Mesendoderm (in vitro differentiated cells): ENCODE measurements around the gene UTS2R.

Source experiments
- DNase-seq: peaks from one replicate; pipeline ENCODE4 v3.0.0; 2013
- H2AK5ac ChIP-seq: 2 replicates; pipeline ENCODE4 v1.6.1; 2013; ENCODE audit warnings: low read length, inconsistent platforms
- H2BK120ac ChIP-seq: 2 replicates; pipeline ENCODE4 v1.6.1; 2013; ENCODE audit warnings: low read depth, mild to moderate bottlenecking, low read length, moderate library complexity, mixed read lengths
- H2BK15ac ChIP-seq: replicated peaks from 2 replicates; pipeline ENCODE4 v1.6.1; 2013; ENCODE audit warnings: low read depth, mild to moderate bottlenecking, moderate library complexity
- H2BK5ac ChIP-seq: 2 replicates; pipeline ENCODE4 v1.6.1; 2013; ENCODE audit warnings: low read length, inconsistent platforms
- H3K18ac ChIP-seq: 2 replicates; pipeline ENCODE4 v1.6.1; 2013; ENCODE audit warnings: mild to moderate bottlenecking, low read length, mixed read lengths
- H3K23ac ChIP-seq: one replicate; pipeline ENCODE4 v1.6.1; 2013; ENCODE audit warnings: low read length
- H3K27ac ChIP-seq: 2 replicates; pipeline ENCODE4 v1.5.1; 2013; ENCODE audit warnings: low read depth, mild to moderate bottlenecking, inconsistent platforms, low read length, moderate library complexity
- H3K27me3 ChIP-seq: 2 replicates; pipeline ENCODE4 v1.6.1; 2013; ENCODE audit warnings: low read length, control low read depth, mild to moderate bottlenecking, inconsistent platforms; ENCODE audit not compliant: insufficient read depth, poor library complexity
- H3K36me3 ChIP-seq: 2 replicates; pipeline ENCODE4 v1.6.1; 2013; ENCODE audit warnings: low read length, inconsistent platforms; ENCODE audit not compliant: control insufficient read depth, insufficient read depth
- H3K4ac ChIP-seq: one replicate; pipeline ENCODE4 v1.6.1; 2013; ENCODE audit warnings: low read depth, mild to moderate bottlenecking, low read length, moderate library complexity
- H3K4me1 ChIP-seq: 2 replicates; pipeline ENCODE4 v1.6.1; 2013; ENCODE audit warnings: low read depth, low read length, inconsistent platforms; ENCODE audit not compliant: control insufficient read depth
- H3K4me2 ChIP-seq: 2 replicates; pipeline ENCODE4 v1.6.1; 2013; ENCODE audit warnings: low read length
- H3K4me3 ChIP-seq: 2 replicates; pipeline ENCODE4 v1.5.1; 2013; ENCODE audit warnings: mild to moderate bottlenecking, low read length
- H3K56ac ChIP-seq: one replicate; pipeline ENCODE4 v1.6.1; 2013; ENCODE audit warnings: low read length
- H3K79me1 ChIP-seq: 2 replicates; pipeline ENCODE4 v1.6.1; 2013; ENCODE audit warnings: low read length, inconsistent platforms
- H3K79me2 ChIP-seq: 2 replicates; pipeline ENCODE4 v1.6.1; 2013; ENCODE audit warnings: mild to moderate bottlenecking, low read length; ENCODE audit not compliant: control insufficient read depth, insufficient read depth
- H3K9ac ChIP-seq: 2 replicates; pipeline ENCODE4 v1.6.1; 2013; ENCODE audit warnings: low read length, inconsistent platforms
- H4K5ac ChIP-seq: one replicate; pipeline ENCODE4 v1.6.1; 2013; ENCODE audit warnings: low read length
- H4K8ac ChIP-seq: one replicate; pipeline ENCODE4 v1.6.1; 2013; ENCODE audit warnings: low read depth, mild to moderate bottlenecking, control low read depth, low read length, moderate library complexity
- WGBS: extraction: QIAGEN DNeasy Blood & Tissue Kit; methylation state at CpG from one replicate; pipeline ENCODE4 v1.1.7; 2013; ENCODE audit warnings: low lambda C conversion rate, missing lambda C conversion rate; ENCODE audit not compliant: insufficient coverage; ENCODE audit errors: extremely low coverage; 5-methylcytosine and 5-hydroxymethylcytosine counted together

UTS2R gene

GRCh38 chr17:82414548-82415281 lies 43.1 kb downstream of the UTS2R start:
- Histone ChIP-seq H3K9ac (no peak overlapping the region), H2AK5ac (no peak overlapping the region), H3K18ac (no peak overlapping the region), H3K79me2 (no peaks in the 10 kb centered on the region), H4K5ac (no peak overlapping the region), H2BK120ac (no peak overlapping the region), H3K4me3 (no peak overlapping the region), H2BK5ac (no peak overlapping the region), H3K4me2 (peak overlapping the region; percentile 27), H3K27me3 (no peaks in the 10 kb centered on the region), H3K23ac (no peak overlapping the region), H2BK15ac (no peak overlapping the region), H3K56ac (no peak overlapping the region), H3K4ac (no peak overlapping the region), H3K36me3 (no peaks in the 10 kb centered on the region), H4K8ac (no peak overlapping the region), H3K4me1 (no peaks in the 10 kb centered on the region), H3K27ac (no peak overlapping the region), H3K79me1 (no peaks in the 10 kb centered on the region)
- peak; percentile 86 for DNase-seq
- WGBS, result no CpG with 5 or more reads among the region's 38 CpGs

- Histone ChIP-seq H3K79me2 (no peaks in the 10 kb centered on the region), H2BK120ac (no peak overlapping the region), H4K5ac (no peak overlapping the region), H3K4ac (no peak overlapping the region), H3K4me3 (no peak overlapping the region), H3K23ac (no peak overlapping the region), H2BK15ac (no peak overlapping the region), H3K79me1 (no peaks in the 10 kb centered on the region), H3K18ac (no peak overlapping the region), H3K36me3 (no peaks in the 10 kb centered on the region), H3K56ac (no peak overlapping the region), H3K4me2 (no peak overlapping the region), H3K27ac (no peak overlapping the region), H3K9ac (no peak overlapping the region), H2AK5ac (no peak overlapping the region), H3K27me3 (no peaks in the 10 kb centered on the region), H2BK5ac (no peak overlapping the region), H3K4me1 (no peaks in the 10 kb centered on the region), H4K8ac (no peak overlapping the region)
- DNase-seq, result no peak
- no CpG with 5 or more reads among the region's 26 CpGs for WGBS
Measured at GRCh38 chr17:82415336-82415735, 43.8 kb downstream of the UTS2R start.

DNA sequence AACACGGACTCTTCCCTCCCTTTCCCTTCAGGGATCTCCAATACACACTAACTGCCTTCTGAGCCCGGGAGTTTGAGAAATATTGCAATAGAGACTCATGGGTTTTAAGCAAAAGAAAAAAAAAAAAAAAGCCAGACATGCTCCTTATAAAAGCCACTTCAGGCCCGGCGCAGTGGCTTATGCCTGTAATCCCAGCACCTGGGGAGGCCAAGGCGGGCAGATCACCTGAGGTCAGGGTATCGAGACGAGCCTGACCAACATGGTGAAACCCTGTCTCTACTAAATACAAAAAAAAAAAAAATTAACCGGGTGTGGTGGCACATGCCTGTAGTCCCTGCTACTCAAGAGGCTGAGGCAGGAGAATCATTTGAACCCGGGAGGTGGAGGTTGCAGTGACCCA lies 44.2 kb downstream of the UTS2R start:
- no peak overlapping the region for H3K27ac ChIP-seq
- no peak overlapping the region for H3K9ac ChIP-seq
- H3K4me3 ChIP-seq, result no peak overlapping the region
- no CpG with 5 or more reads among the region's 9 CpGs for WGBS
- DNase-seq, result no peak
- H3K56ac ChIP-seq, result no peak overlapping the region
- no peaks in the 10 kb centered on the region for H3K36me3 ChIP-seq
- H3K4me2 ChIP-seq, result no peak overlapping the region
- no peak overlapping the region for H4K8ac ChIP-seq
- H2BK120ac ChIP-seq, result no peak overlapping the region
- H4K5ac ChIP-seq, result no peak overlapping the region
- H2BK5ac ChIP-seq, result no peak overlapping the region
- no peaks in the 10 kb centered on the region for H3K79me2 ChIP-seq
- no peak overlapping the region for H2BK15ac ChIP-seq
- no peaks in the 10 kb centered on the region for H3K27me3 ChIP-seq
- no peak overlapping the region for H3K23ac ChIP-seq
- H3K4ac ChIP-seq, result no peak overlapping the region
- H3K79me1 ChIP-seq, result no peaks in the 10 kb centered on the region
- no peak overlapping the region for H3K18ac ChIP-seq
- no peaks in the 10 kb centered on the region for H3K4me1 ChIP-seq
- no peak overlapping the region for H2AK5ac ChIP-seq

- WGBS, result no CpG with 5 or more reads among the region's 4 CpGs
- DNase-seq, result no peak
- no peak overlapping the region for H3K4me2 ChIP-seq
- no peak overlapping the region for H2BK5ac ChIP-seq
- H3K79me2 ChIP-seq, result no peaks in the 10 kb centered on the region
- no peaks in the 10 kb centered on the region for H3K36me3 ChIP-seq
- H3K27ac ChIP-seq, result no peak overlapping the region
- H2AK5ac ChIP-seq, result no peak overlapping the region
- no peak overlapping the region for H2BK120ac ChIP-seq
- no peak overlapping the region for H4K5ac ChIP-seq
- H3K27me3 ChIP-seq, result no peaks in the 10 kb centered on the region
- no peak overlapping the region for H2BK15ac ChIP-seq
- H3K18ac ChIP-seq, result no peak overlapping the region
- no peak overlapping the region for H3K4me3 ChIP-seq
- H4K8ac ChIP-seq, result no peak overlapping the region
- no peak overlapping the region for H3K56ac ChIP-seq
- H3K4ac ChIP-seq, result no peak overlapping the region
- H3K79me1 ChIP-seq, result no peaks in the 10 kb centered on the region
- no peak overlapping the region for H3K23ac ChIP-seq
- no peaks in the 10 kb centered on the region for H3K4me1 ChIP-seq
- H3K9ac ChIP-seq, result no peak overlapping the region
Measured at GRCh38 chr17:82416264-82416663, 44.7 kb downstream of the UTS2R start.

- no peak overlapping the region for H3K18ac ChIP-seq
- H3K27me3 ChIP-seq, result no peaks in the 10 kb centered on the region
- no peak overlapping the region for H3K4me3 ChIP-seq
- H4K8ac ChIP-seq, result no peak overlapping the region
- DNase-seq, result no peak
- no peak overlapping the region for H4K5ac ChIP-seq
- no peak overlapping the region for H3K23ac ChIP-seq
- H3K4me2 ChIP-seq, result no peak overlapping the region
- WGBS, result no CpG with 5 or more reads among the region's 6 CpGs
- no peaks in the 10 kb centered on the region for H3K79me2 ChIP-seq
- H3K9ac ChIP-seq, result no peak overlapping the region
- no peak overlapping the region for H2BK5ac ChIP-seq
- H3K27ac ChIP-seq, result no peak overlapping the region
- H3K79me1 ChIP-seq, result no peaks in the 10 kb centered on the region
- H3K4me1 ChIP-seq, result no peaks in the 10 kb centered on the region
- H3K36me3 ChIP-seq, result no peaks in the 10 kb centered on the region
- no peak overlapping the region for H2BK15ac ChIP-seq
- H3K4ac ChIP-seq, result no peak overlapping the region
- H2BK120ac ChIP-seq, result no peak overlapping the region
- no peak overlapping the region for H3K56ac ChIP-seq
- H2AK5ac ChIP-seq, result no peak overlapping the region
Measured at GRCh38 chr17:82416771-82417170, 45.2 kb downstream of the UTS2R start.
